ENCODE measurements around the gene ANO6.

The ANO6 gene

DNA sequence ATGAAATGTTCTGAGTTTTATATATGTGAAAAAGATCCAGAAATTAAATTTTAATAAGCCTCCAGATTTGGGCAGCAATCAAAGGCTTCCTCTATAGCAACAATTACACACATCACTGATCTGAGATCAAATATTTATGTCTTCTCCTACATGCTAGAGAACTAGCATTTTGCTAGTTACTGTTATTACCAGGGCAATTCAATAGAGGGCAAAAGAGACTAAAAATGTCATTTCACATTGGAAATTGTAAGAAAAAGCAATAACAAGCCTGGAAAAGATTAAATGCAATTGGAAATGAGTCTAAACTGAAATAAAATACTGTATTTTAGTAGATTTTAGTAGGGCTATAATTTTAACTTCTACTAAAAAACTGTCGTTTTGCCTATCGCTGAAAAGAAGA, 32.6 kb upstream of the ANO6 start:
- DNase-seq (ENCODE audit: extremely low read depth, low read depth): no peak

DNA sequence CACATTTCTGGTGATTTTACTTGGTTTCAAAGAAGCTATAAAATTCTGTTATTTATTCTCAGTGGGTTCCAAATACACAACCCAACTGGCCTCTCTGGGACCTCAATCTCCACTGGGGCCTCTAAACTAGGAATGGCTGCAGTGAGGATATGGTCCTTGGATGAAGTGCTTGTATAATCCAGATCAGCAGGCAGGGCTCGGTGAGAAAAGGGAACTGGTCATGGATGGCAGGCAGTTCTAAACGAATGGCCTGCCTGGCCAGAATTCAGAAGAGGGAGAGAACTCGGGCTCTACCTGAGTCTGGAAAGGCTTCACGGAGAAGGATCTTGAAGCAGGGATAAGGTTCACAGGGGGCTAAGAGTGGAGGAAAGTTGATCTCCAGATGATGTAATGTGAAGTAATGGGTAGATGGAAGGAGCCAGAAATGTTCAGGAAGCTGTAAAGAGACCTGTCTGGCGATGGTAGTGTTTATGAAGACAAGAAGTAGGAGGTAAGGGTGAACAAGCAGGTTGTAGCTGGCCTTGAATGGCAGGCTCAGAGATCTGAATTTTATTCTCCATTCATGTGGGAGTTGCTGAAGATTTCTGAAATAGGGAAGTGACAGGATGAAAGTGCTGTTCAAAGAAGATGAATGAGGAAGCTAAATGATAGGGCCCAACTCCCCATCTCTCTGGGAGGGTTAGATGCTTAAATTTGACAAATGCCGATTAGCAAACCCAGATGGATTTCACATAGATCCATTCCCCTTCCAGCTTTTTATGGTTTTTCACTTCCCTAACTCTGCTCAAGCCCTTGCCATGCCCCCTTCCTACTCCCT, 31.5 kb upstream of the ANO6 start:
- DNase-seq (ENCODE audit: extremely low read depth, low read depth): no peak

More for the DNA sequence above, 32.6 kb upstream of the ANO6 start:
- TF ChIP-seq, protein P1, sequence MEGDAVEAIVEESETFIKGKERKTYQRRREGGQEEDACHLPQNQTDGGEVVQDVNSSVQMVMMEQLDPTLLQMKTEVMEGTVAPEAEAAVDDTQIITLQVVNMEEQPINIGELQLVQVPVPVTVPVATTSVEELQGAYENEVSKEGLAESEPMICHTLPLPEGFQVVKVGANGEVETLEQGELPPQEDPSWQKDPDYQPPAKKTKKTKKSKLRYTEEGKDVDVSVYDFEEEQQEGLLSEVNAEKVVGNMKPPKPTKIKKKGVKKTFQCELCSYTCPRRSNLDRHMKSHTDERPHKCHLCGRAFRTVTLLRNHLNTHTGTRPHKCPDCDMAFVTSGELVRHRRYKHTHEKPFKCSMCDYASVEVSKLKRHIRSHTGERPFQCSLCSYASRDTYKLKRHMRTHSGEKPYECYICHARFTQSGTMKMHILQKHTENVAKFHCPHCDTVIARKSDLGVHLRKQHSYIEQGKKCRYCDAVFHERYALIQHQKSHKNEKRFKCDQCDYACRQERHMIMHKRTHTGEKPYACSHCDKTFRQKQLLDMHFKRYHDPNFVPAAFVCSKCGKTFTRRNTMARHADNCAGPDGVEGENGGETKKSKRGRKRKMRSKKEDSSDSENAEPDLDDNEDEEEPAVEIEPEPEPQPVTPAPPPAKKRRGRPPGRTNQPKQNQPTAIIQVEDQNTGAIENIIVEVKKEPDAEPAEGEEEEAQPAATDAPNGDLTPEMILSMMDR (IDR thresholded peaks at IDR 0.05; ENCODE audit: low read depth, low read length): peak; percentile 62

DNA sequence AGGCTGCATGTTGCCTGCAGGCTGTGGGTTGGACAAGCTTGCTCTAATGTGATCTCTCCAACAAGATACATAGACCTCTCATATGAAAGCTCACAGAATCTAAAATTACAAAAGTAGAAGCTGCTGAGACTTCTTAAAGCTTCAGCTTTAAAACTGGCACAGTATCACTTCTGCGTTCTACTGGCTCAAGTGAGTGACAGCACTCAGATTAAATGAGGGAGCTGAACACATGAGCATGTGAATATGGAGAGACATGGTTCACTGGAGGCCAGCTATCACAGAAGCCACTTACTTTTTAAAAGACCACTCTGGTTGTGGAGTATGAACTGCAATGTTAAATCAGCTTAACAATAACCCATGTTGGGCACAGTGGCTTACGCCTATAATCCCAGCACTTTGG, 29.1 kb upstream of the ANO6 start:
- DNase-seq (ENCODE audit: extremely low read depth, low read depth): no peak
- TF ChIP-seq, protein P1 (IDR thresholded peaks at IDR 0.05; ENCODE audit: low read depth, low read length): no peak

More for the DNA sequence above, 31.5 kb upstream of the ANO6 start:
- TF ChIP-seq, protein P1 (IDR thresholded peaks at IDR 0.05; ENCODE audit: low read depth, low read length): no peak

GRCh38 chr12:45189766-45190403, 26.0 kb upstream of the ANO6 start:
- no peak for DNase-seq (ENCODE audit: extremely low read depth, low read depth)
- TF ChIP-seq, protein P1 (IDR thresholded peaks at IDR 0.05; ENCODE audit: low read depth, low read length): no peak

DNA sequence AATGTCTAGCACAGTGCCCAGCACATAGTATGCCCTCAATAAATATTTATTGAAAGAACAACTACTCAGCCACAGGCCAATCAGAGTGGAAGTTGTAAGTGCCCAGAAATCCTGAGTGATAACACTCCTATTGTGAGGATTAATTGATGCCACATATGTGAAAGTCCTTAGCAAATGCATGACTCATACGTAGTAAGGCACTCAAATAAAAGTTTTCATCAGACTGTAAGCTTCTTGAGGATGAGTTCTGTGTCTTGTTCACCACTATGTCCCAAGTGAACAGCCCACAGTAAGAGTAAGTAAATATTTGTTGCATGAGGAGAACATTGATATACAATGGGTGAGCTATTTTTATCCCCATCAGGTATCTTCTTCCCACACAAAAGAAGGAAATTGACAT, 24.7 kb upstream of the ANO6 start:
- DNase-seq (ENCODE audit: extremely low read depth, low read depth): no peak
- TF ChIP-seq, protein P1 (IDR thresholded peaks at IDR 0.05; ENCODE audit: low read depth, low read length): no peak

GRCh38 chr12:45192707-45193106, 23.2 kb upstream of the ANO6 start:
- TF ChIP-seq, protein P1 (IDR thresholded peaks at IDR 0.05; ENCODE audit: low read depth, low read length): no peak
- DNase-seq (ENCODE audit: extremely low read depth, low read depth): no peak

- no peak for DNase-seq (ENCODE audit: extremely low read depth, low read depth)
- TF ChIP-seq, protein P1 (IDR thresholded peaks at IDR 0.05; ENCODE audit: low read depth, low read length): no peak
Measured at GRCh38 chr12:45200491-45201043, 15.3 kb upstream of the ANO6 start.

All from AG09319 (cell line).